A673 (cell line): ENCODE results near the gene EDA.

Experiments used
- EZH2 ChIP-seq: fragments of 200-600 bp; sonication (generic); IDR thresholded peaks from 2 replicates; pipeline ENCODE4 v1.6.1; 2017; ENCODE audit warnings: borderline replicate concordance, low read depth, mild to moderate bottlenecking, mixed read lengths, antibody characterized with exemption, low read length; ENCODE audit not compliant: poor library complexity, severe bottlenecking
- TF ChIP-seq, protein P1 (sequence below): fragments of 300-800, 200-600 bp; sonication (generic); conservative IDR thresholded peaks from 2 replicates; pipeline ENCODE4 v1.5.1; 2017; ENCODE audit warnings: low read depth, mild to moderate bottlenecking, antibody characterized with exemption, low read length, moderate library complexity, mixed read lengths

- TF ChIP-seq, protein P1, sequence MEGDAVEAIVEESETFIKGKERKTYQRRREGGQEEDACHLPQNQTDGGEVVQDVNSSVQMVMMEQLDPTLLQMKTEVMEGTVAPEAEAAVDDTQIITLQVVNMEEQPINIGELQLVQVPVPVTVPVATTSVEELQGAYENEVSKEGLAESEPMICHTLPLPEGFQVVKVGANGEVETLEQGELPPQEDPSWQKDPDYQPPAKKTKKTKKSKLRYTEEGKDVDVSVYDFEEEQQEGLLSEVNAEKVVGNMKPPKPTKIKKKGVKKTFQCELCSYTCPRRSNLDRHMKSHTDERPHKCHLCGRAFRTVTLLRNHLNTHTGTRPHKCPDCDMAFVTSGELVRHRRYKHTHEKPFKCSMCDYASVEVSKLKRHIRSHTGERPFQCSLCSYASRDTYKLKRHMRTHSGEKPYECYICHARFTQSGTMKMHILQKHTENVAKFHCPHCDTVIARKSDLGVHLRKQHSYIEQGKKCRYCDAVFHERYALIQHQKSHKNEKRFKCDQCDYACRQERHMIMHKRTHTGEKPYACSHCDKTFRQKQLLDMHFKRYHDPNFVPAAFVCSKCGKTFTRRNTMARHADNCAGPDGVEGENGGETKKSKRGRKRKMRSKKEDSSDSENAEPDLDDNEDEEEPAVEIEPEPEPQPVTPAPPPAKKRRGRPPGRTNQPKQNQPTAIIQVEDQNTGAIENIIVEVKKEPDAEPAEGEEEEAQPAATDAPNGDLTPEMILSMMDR: no peak
- no peak for TF ChIP-seq EZH2
Observed at GRCh38 chrX:70082723-70083122, 466.8 kb downstream of the EDA start.
